ENCODE measurements around the gene HPS4. TPM values are rescaled to one million over a fixed set of nuclear protein-coding genes. Genes with fewer than 3 reads are reported as not detected.

HPS4 gene
- total RNA-seq, 1 experiment from 2014 or later, result 35.4 TPM

DNA sequence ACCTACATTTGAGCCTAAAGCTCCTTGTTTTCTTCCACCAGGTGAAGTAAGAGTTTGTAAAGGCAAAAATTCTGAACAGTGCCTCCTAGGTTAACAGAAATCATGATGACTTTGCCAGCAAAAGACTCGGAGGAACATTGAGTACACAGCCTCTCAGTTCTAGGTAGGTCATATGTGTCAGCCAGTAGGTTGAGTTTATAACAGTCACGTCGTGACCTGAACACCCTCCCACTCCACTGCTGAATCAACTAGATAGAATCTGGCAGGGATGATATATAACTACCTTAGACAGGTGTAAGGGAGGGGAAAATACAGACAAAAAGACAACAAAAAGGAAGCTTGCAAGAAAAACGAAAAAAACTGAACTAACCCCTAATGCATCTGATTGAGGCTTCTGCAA lies 67.3 kb downstream of the HPS4 start:
- ATAC-seq (no peak), DNase-seq (ENCODE audit: low read depth, low spot score) (no peak)
- ChIA-PET RAD21 (ENCODE audit: low non-redundant PET in 1 of 2, low total read pairs in 2 of 2, uncharacterized antibody in 2 of 2, unreplicated experiment in 2 of 2) (no interaction called here), CTCF (no interaction called here), POLR2A (no interaction called here)
- Histone ChIP-seq H3K9me2 (ENCODE audit: insufficient read depth) (no peaks in the 10 kb centered on the region), H3K4me1 (ENCODE audit: control insufficient read depth in 1 of 2, insufficient read depth in 2 of 2, low read length in 2 of 2) (peaks cover 11 to 14% of the 10 kb centered on the region in 2 experiments), H2AFZ (ENCODE audit: low read depth, low read length, poor library complexity, severe bottlenecking) (no peak overlapping the region), H3K9ac (ENCODE audit: low read length) (no peak overlapping the region), H4K20me1 (ENCODE audit: insufficient read depth) (no peaks in the 10 kb centered on the region), H3K27ac (ENCODE audit: low read depth, low read length) (no peak overlapping the region), H3K4me2 (ENCODE audit: low read length) (peak overlapping the region; percentile 49; the same call in 1 of the 2 replicates), H3K9me3 (ENCODE audit: control insufficient read depth in 1 of 2, insufficient read depth in 1 of 2, low read depth in 1 of 2, low read length in 2 of 2) (0 out of 4 replicates have a peak, but pooled peaks cover 0 to under 1% of the 10 kb centered on the region in 2 experiments), H3K4me3 (replicated peaks in 1 of 2; ENCODE audit: low read depth in 1 of 2, low read length in 2 of 2) (no peak overlapping the region), H3K27me3 (ENCODE audit: insufficient read depth, low read length) (peaks cover 66% of the 10 kb centered on the region), H3K36me3 (ENCODE audit: control insufficient read depth in 1 of 2, insufficient read depth in 2 of 2, low read length in 2 of 2) (no peaks in the 10 kb centered on the region), H3K79me2 (ENCODE audit: insufficient read depth, low read length) (no peaks in the 10 kb centered on the region)
- intact Hi-C loops (cut with micrococcal nuclease), result no loop called here
- TF ChIP-seq EGR1 (IDR thresholded peaks at IDR 0.05; ENCODE audit: low read depth), result no peak
- TF ChIP-seq, protein P1, sequence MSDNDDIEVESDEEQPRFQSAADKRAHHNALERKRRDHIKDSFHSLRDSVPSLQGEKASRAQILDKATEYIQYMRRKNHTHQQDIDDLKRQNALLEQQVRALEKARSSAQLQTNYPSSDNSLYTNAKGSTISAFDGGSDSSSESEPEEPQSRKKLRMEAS (IDR thresholded peaks at IDR 0.05), result no peak
- TF ChIP-seq RAD21 (IDR thresholded peaks at IDR 0.05; ENCODE audit: low read depth), result no peak
- no peak for TF ChIP-seq CEBPB (IDR thresholded peaks at IDR 0.05; ENCODE audit: low read depth)
- no peak for TF ChIP-seq ELF1 (IDR thresholded peaks at IDR 0.05; ENCODE audit: borderline replicate concordance, low read depth)
- no peak for TF ChIP-seq EZH2 (IDR thresholded peaks at IDR 0.05)
- no peak for TF ChIP-seq SIN3A (IDR thresholded peaks at IDR 0.05; ENCODE audit: low read depth)
- TF ChIP-seq POLR2AphosphoS5 (IDR thresholded peaks at IDR 0.05; ENCODE audit: low read depth, low read length), result no peak
- TF ChIP-seq TCF7L2 (IDR thresholded peaks at IDR 0.05; ENCODE audit: borderline replicate concordance, extremely low read depth, insufficient read depth, insufficient read length), result no peak
- no peak for TF ChIP-seq ZNF274 (IDR thresholded peaks at IDR 0.05; ENCODE audit: low read depth, low read length)
- TF ChIP-seq, protein P2, sequence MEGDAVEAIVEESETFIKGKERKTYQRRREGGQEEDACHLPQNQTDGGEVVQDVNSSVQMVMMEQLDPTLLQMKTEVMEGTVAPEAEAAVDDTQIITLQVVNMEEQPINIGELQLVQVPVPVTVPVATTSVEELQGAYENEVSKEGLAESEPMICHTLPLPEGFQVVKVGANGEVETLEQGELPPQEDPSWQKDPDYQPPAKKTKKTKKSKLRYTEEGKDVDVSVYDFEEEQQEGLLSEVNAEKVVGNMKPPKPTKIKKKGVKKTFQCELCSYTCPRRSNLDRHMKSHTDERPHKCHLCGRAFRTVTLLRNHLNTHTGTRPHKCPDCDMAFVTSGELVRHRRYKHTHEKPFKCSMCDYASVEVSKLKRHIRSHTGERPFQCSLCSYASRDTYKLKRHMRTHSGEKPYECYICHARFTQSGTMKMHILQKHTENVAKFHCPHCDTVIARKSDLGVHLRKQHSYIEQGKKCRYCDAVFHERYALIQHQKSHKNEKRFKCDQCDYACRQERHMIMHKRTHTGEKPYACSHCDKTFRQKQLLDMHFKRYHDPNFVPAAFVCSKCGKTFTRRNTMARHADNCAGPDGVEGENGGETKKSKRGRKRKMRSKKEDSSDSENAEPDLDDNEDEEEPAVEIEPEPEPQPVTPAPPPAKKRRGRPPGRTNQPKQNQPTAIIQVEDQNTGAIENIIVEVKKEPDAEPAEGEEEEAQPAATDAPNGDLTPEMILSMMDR (IDR thresholded peaks at IDR 0.05 in 2 of 3, conservative IDR thresholded peaks at IDR 0.05 in 1 of 3; ENCODE audit: borderline replicate concordance in 1 of 3, insufficient read depth in 1 of 3, low read depth in 2 of 3, low read length in 2 of 3), result no peak
- TF ChIP-seq POLR2A (IDR thresholded peaks at IDR 0.05; ENCODE audit: borderline replicate concordance, extremely low read depth, insufficient read depth, insufficient read length), result no peak
- no peak for TF ChIP-seq FOSL1 (IDR thresholded peaks at IDR 0.05; ENCODE audit: low read depth)
- TF ChIP-seq CBX3 (IDR thresholded peaks at IDR 0.05; ENCODE audit: low read depth), result no peak
- TF ChIP-seq ZFX (IDR thresholded peaks at IDR 0.05), result no peak
- BruUV-seq (replicated peaks), result no TSS peak
